GM12801 (cell line): ENCODE data around the gene SPOCK2.

Experiments used
- TF ChIP-seq, protein P1 (sequence below): IDR thresholded peaks from one replicate; pipeline ENCODE4 v1.5.1; 2011; ENCODE audit warnings: control low read depth; ENCODE audit not compliant: insufficient read length; ENCODE audit errors: extremely low read depth

Gene SPOCK2

DNA sequence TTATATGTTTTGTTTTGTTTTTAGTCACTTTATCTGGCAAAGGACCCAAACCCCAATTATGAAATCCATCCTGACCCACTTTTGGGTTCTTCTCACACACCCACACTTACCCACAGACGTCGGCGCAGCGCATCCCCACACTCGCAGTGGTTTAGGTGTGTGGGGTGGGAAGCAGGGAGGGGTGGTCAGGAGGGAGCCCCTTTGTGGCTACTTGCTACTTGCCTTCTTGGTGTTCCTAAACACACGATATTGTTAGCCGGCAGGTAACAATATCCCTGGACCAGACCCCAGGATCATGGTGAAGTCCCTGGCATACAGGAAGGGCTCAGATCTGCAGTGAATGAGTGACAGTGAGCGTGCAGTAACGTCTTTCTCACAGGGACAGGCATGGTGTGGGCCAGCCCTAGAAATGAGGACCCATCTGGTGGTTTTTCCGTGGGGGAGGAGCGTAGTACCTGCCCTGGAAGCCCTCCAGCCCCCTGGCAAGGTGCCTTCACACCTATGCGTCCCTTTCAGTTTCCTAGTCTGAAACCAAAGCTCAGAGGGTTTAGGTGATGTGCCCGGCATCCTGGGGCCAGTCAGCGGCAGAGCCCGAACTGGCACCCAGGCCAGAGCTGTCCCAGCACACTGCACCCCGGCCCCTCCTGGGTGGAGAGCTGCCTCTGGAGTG is 4.4 kb downstream of the SPOCK2 start:
- TF ChIP-seq, protein P1, sequence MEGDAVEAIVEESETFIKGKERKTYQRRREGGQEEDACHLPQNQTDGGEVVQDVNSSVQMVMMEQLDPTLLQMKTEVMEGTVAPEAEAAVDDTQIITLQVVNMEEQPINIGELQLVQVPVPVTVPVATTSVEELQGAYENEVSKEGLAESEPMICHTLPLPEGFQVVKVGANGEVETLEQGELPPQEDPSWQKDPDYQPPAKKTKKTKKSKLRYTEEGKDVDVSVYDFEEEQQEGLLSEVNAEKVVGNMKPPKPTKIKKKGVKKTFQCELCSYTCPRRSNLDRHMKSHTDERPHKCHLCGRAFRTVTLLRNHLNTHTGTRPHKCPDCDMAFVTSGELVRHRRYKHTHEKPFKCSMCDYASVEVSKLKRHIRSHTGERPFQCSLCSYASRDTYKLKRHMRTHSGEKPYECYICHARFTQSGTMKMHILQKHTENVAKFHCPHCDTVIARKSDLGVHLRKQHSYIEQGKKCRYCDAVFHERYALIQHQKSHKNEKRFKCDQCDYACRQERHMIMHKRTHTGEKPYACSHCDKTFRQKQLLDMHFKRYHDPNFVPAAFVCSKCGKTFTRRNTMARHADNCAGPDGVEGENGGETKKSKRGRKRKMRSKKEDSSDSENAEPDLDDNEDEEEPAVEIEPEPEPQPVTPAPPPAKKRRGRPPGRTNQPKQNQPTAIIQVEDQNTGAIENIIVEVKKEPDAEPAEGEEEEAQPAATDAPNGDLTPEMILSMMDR: no peak

DNA sequence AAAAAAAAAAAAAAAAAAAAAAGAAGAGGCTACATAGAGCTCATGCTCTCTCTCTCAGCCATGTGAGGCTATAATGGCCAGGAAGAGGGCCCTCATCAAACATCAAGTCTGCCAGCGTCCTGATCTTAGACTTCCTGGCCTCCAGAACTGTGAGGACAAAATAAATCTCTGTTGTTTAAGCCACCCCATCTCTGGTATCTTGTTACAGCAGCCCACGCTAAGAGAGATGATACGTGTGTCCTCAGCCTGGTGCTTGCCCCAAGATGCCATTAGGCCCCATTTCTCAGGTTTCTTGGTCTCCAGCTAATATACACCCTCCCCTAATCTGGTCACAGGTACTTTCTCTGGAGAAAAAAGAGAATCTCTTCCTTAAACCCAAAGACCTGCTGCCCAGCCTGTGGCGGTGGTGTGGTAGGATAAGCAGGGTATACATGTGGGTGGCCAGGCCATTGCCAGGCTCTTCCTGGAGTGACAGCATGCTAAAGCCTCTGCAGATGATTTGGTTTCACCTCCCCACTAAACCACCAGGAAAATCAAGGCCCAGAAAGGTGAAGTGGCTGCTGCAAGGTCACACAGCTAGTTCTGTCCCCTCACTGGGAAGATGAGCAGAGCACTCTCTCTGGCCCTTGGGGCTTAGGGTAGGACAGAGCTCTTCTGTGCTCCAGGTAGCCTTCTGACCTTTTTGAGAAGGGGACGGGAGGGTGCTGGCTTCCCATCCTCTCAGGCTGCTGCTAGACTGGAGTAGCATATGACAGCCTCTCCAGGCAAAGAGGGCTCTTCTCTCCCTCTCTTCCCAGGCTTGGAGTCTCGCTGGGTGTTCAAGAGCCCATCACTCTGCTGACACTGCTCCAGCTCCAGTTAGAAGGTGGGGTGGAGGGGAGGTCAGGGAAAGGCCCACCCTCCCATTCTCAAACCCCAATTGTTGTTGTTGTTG is 5.2 kb downstream of the SPOCK2 start:
- TF ChIP-seq, protein P1: no peak

DNA sequence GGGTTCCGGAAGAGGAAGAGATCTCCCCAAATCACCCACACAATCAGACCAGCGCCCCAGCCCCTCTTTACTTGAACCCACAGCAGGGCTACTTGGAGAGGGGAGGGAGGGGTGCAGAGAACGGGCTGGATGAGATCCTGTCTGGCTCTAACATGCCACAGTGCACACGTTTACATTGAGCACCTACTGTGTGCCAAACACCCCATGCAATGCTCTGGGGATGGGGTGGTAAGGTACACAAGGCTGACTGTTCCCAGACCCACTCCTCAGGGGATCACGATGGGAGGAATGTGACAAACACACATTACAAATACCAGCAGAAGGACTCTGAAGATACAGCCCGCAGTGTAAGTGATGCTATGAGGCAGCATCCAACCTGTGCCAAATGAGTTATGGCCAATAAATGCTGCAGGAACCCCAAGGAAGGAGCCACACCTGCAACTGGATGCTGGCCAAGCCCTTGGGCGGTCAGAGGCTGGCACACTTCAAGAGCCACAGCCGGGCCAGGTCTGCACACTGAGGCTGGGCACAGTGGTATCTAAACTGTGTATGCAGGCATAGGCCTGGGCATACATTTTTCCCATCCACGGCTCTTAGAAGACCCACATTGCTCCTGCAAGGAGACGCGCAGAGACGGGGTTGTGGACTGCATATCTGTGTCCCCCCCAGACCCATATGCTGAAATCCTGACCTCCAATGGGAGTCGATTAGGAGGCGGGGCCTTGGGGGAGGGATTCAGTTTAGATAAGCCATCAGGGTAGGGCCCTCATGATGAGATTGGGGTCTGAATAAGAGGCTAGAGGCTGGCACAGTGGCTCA is 6.4 kb downstream of the SPOCK2 start:
- TF ChIP-seq, protein P1: no peak

DNA sequence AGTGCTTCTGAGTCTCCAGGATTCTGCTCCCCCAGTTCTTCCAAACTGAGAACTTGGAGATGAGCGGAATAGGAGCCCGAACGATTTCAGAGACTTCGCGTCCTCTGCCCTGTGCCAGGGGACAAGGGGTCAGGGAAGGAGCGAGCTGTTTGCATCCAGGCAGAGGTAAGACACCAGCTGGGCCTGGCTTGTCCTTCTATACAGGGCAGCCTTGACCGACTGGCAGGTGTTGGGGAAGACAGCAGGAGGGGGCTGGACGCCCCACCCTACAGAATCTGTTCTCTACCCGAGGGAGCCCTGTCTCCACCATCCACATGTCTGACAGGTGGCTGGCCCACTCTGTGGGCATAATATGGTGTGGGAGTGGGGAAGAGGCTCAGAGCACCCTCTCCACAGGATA is 7.1 kb downstream of the SPOCK2 start:
- TF ChIP-seq, protein P1: no peak

DNA sequence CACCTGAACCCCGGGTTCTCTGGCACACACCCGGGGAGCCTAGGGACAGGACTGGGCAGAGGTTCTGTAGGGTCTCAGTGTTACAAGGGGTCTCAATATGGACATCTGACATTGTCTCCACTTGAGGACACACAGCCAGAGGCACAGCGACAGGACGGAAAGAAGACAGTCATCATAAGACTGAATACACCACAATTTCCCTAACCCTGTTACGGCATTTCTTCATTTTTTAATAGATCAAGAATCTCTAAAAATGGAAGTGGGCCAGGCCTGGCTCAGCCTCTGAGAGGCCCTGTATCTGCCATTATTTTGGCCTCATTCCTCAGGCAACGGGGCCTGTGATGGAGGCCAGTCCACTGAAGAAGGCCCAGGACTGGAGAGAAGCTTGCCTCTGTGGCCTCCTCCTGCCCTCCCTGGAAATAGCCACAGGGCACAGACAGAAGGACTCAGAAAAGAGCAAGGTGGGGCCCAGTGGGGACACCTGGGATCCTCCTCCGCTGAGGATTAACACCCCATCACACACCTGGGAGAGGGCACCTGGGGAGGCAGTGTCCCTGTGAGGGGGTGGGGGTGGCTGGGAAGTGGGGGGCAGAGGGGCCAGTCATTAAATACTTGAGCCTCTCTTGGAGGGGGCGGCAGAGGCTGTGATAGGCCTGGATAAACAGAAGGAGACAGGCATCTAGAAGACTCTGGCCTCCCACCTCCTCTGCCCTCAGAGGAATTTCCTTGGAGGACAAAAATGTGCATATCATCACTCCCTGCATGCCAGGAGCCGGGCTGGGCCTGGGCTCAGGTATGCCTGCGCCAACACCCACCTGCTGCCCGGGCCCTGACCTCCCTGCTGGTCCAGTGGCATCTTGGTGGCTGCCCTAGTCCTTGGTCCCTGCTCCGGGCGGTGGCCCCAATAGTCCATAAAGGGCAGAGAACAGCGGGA is 8.0 kb downstream of the SPOCK2 start:
- TF ChIP-seq, protein P1: no peak

DNA sequence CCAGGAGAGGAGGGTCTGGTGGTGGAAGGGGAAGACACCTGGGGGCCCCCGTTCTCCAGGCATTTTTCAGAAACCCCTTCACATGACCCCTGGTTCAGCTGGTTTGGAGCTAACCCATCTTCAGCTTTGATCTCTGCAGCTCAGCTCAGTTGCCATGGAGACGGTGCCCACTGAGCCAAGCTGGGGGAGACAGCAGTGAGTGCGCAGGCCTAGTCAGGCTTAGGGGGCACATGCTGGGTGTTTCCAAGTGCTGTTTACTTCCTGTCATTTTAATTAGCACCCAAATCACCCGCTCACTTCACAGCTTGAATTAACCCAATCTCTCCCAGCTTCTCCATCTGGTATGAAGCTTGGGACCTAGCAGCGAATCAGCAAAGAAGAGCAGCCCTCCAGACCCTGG is 9.0 kb downstream of the SPOCK2 start:
- TF ChIP-seq, protein P1: no peak
